SK-N-SH (cell line): ENCODE measurements around the gene SETBP1.

Source experiments
- CHD2 ChIP-seq: fragments of 150-350 bp; IDR thresholded peaks from 2 replicates; pipeline ENCODE4 v1.6.1; 2018; ENCODE audit warnings: low read length; ENCODE audit not compliant: partially characterized antibody
- NRF1 ChIP-seq: IDR thresholded peaks from 2 replicates; pipeline ENCODE4 v1.6.1; 2012; ENCODE audit warnings: low read depth, mild to moderate bottlenecking, low read length
- RCOR1 ChIP-seq: fragments of 150-350 bp; IDR thresholded peaks from 2 replicates; pipeline ENCODE4 v1.6.1; 2017; ENCODE audit warnings: antibody characterized with exemption, low read length
- TF ChIP-seq, protein P1 (sequence below): fragments of 200-600 bp; sonication (generic); IDR thresholded peaks from 2 replicates; pipeline ENCODE4 v1.6.1; 2017; ENCODE audit warnings: antibody characterized with exemption, mild to moderate bottlenecking, moderate library complexity

DNA sequence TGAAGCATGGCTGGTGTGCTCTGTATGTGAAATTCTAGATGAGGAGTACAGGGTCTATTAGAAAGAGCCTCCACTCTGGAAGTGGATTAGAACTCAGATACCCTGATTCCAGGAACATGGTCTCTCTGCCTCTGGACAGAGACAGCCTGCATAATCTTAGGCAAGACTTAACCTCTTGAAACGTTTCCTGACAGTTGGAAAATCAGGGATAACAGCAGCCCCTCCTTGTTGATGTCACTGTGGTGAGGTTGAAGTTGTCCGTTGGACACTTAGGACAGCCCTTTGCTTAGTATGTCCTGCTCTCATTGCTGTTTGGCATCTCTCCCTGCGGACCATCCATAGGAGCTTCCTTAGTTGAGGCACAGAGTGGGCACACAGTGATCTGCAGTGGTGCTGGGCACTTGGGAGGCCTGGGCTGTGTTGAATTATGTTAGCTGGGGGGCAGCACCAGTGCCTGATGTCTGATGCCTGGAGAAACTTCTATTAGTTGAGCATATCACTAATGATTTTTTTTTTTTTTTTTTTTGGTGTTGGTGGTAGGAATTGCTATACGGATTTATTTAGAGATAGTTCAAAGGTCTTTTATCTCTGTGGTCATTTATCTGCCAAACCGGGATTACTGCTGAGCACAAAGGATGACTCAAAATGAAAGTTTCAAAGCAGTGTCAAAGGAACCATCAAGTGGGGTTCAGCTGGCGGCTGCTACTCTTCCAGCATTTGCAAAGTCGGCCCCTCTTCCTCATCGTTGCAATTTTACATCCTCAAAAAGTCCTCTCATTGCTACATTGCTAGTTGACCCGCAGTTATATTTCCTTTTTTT lies 28.8 kb downstream of the SETBP1 start:
- TF ChIP-seq, protein P1, sequence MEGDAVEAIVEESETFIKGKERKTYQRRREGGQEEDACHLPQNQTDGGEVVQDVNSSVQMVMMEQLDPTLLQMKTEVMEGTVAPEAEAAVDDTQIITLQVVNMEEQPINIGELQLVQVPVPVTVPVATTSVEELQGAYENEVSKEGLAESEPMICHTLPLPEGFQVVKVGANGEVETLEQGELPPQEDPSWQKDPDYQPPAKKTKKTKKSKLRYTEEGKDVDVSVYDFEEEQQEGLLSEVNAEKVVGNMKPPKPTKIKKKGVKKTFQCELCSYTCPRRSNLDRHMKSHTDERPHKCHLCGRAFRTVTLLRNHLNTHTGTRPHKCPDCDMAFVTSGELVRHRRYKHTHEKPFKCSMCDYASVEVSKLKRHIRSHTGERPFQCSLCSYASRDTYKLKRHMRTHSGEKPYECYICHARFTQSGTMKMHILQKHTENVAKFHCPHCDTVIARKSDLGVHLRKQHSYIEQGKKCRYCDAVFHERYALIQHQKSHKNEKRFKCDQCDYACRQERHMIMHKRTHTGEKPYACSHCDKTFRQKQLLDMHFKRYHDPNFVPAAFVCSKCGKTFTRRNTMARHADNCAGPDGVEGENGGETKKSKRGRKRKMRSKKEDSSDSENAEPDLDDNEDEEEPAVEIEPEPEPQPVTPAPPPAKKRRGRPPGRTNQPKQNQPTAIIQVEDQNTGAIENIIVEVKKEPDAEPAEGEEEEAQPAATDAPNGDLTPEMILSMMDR, result no peak
- no peak for TF ChIP-seq NRF1
- no peak for TF ChIP-seq RCOR1
- TF ChIP-seq CHD2, result no peak
